GM12878 (cell line): ENCODE results near the gene EPB41. TPM values are rescaled to one million over a fixed set of nuclear protein-coding genes. Genes with fewer than 3 reads are reported as not detected.

Source experiments
- ATAC-seq: fragments of 200-7000 bp; cut with Tn5 transposase; 3 replicates; pipeline ENCODE4 v1.9.1; 2020; ENCODE audit warnings: mild to moderate bottlenecking, moderate library complexity
- BruUV-seq: library from RNA; stranded (reverse); fragments of 400-500 nt; replicated peaks from 2 replicates; lab custom pipeline; 2021; lab: Mats Ljungman, UMichigan
- CTCF ChIA-PET: fragments of 300-600 bp; sonication (Branson Sonifier 250); formaldehyde crosslinking; extraction: SDS; loops from one replicate; lab custom pipeline; 2021; ENCODE audit warnings: inconsistent platforms; lab: Yijun Ruan, JAX
- POLR2A ChIA-PET: fragments of 350-600 bp; formaldehyde crosslinking; extraction: SDS; loops from one replicate; lab custom pipeline; 2021; ENCODE audit warnings: inconsistent platforms; lab: Charles Lee
- RAD21 ChIA-PET: fragments of 300-600 bp; sonication (Branson Sonifier 250); formaldehyde crosslinking; loops from one replicate; lab custom pipeline; 2023; ENCODE audit warnings: antibody characterized with exemption; ENCODE audit not compliant: unreplicated experiment; lab: Charles Lee
- SMC1A ChIA-PET: fragments of 300-600 bp; sonication (Branson Sonifier 250); formaldehyde crosslinking; loops from one replicate; lab custom pipeline; 2023; ENCODE audit not compliant: unreplicated experiment, uncharacterized antibody; lab: Charles Lee
- DNase-seq: peaks from one replicate; pipeline ENCODE4 v3.0.0-alpha.2; 2011; ENCODE audit warnings: low read depth, low spot score
- FAIRE-seq: peaks from 3 replicates; lab custom pipeline; 2011; peaks lifted over from hg19 to GRCh38; lab: Jason Lieb, UNC
- H2AFZ ChIP-seq: 2 replicates; pipeline ENCODE4 v1.6.0; 2011; ENCODE audit warnings: low read depth, low read length, control low read depth; ENCODE audit not compliant: control insufficient read depth
- H3K27ac ChIP-seq: 2 replicates; pipeline ENCODE4 v1.5.1; 2011; ENCODE audit warnings: control low read depth; ENCODE audit not compliant: control insufficient read depth, insufficient read depth
- H3K27me3 ChIP-seq, 2 experiments: replicated peaks in 1 of 2; 2 replicates each; pipeline versions ENCODE4 v1.6.0 to v1.6.1; 2011; ENCODE audit warnings: low read length in 1 of 2; ENCODE audit not compliant: control insufficient read depth in 2 of 2, insufficient read depth in 2 of 2
- H3K36me3 ChIP-seq, 2 experiments: 2 replicates each; pipeline ENCODE4 v1.5.1; 2011; ENCODE audit warnings: low read length in 1 of 2; ENCODE audit not compliant: control insufficient read depth in 2 of 2, insufficient read depth in 2 of 2
- H3K4me1 ChIP-seq: 2 replicates; pipeline ENCODE4 v1.6.1; 2011; ENCODE audit warnings: mild to moderate bottlenecking, low read length, moderate library complexity, mixed read lengths; ENCODE audit not compliant: control insufficient read depth, insufficient read depth
- H3K4me2 ChIP-seq: 2 replicates; pipeline ENCODE4 v1.6.0; 2011; ENCODE audit warnings: control low read depth; ENCODE audit not compliant: control insufficient read depth, insufficient read depth
- H3K4me3 ChIP-seq: fragments of 200-600 bp; sonication (generic); 2 replicates; pipeline ENCODE4 v1.5.1; 2016
- H3K79me2 ChIP-seq: 2 replicates; pipeline ENCODE4 v1.6.0; 2011; ENCODE audit warnings: low read length; ENCODE audit not compliant: control insufficient read depth, insufficient read depth
- H3K9ac ChIP-seq: 2 replicates; pipeline ENCODE4 v1.8.0; 2011; ENCODE audit warnings: low read length, control low read depth, mixed read lengths; ENCODE audit not compliant: control insufficient read depth, insufficient read depth
- H3K9me3 ChIP-seq: replicated peaks from 3 replicates; pipeline ENCODE4 v1.5.1; 2011; ENCODE audit warnings: mild to moderate bottlenecking, low read length; ENCODE audit not compliant: control insufficient read depth, insufficient read depth
- H4K20me1 ChIP-seq: 2 replicates; pipeline ENCODE4 v1.6.0; 2011; ENCODE audit not compliant: control insufficient read depth, insufficient read depth
- BACH1 ChIP-seq: fragments of 450-650 bp; IDR thresholded peaks from 2 replicates; pipeline ENCODE4 v1.6.1; 2017; ENCODE audit warnings: mild to moderate bottlenecking, borderline replicate concordance
- BHLHE40 ChIP-seq, 2 experiments: fragments of 450-650 bp in 1 of 2; IDR thresholded peaks; 2 replicates each; pipeline ENCODE4 v1.6.1; 2011 to 2017; ENCODE audit warnings: low read depth in 2 of 2, borderline replicate concordance in 1 of 2, improper control_type of control experiment in 1 of 2, low read length in 1 of 2, mild to moderate bottlenecking in 1 of 2
- CUX1 ChIP-seq: IDR thresholded peaks from 2 replicates; pipeline ENCODE4 v1.6.1; 2012; ENCODE audit warnings: improper control_type of control experiment, low read depth, low read length; ENCODE audit not compliant: insufficient replicate concordance
- E4F1 ChIP-seq: fragments of 450-650 bp; IDR thresholded peaks from 2 replicates; pipeline ENCODE4 v1.6.1; 2018; ENCODE audit warnings: borderline replicate concordance, mild to moderate bottlenecking; ENCODE audit not compliant: partially characterized antibody
- ETV6 ChIP-seq, 2 experiments: fragments of 450-650 bp in 1 of 2; IDR thresholded peaks in 1 of 2; conservative IDR thresholded peaks in 1 of 2; 2 replicates each; pipeline ENCODE4 v1.6.1; 2014; ENCODE audit warnings: antibody characterized with exemption in 1 of 2, borderline replicate concordance in 1 of 2, low read depth in 1 of 2, mild to moderate bottlenecking in 1 of 2, moderate library complexity in 1 of 2
- FOS ChIP-seq: IDR thresholded peaks from 3 replicates; pipeline ENCODE4 v1.6.1; 2011; ENCODE audit warnings: borderline replicate concordance; ENCODE audit not compliant: insufficient read length; ENCODE audit errors: extremely low read depth
- JUNB ChIP-seq: IDR thresholded peaks from 2 replicates; pipeline ENCODE4 v1.6.1; 2016; ENCODE audit warnings: antibody characterized with exemption, mild to moderate bottlenecking
- KLF5 ChIP-seq: fragments of 450-650 bp; IDR thresholded peaks from 2 replicates; pipeline ENCODE4 v1.6.1; 2014; ENCODE audit warnings: mild to moderate bottlenecking; ENCODE audit not compliant: partially characterized antibody
- MTA3 ChIP-seq: IDR thresholded peaks from 2 replicates; pipeline ENCODE4 v1.6.1; 2012; ENCODE audit warnings: low read length, inconsistent platforms, borderline replicate concordance
- PML ChIP-seq: IDR thresholded peaks from 2 replicates; pipeline ENCODE4 v1.6.1; 2012; ENCODE audit warnings: low read length, inconsistent platforms
- RAD21 ChIP-seq: IDR thresholded peaks from 2 replicates; pipeline ENCODE4 v1.6.1; 2011; ENCODE audit warnings: mild to moderate bottlenecking, low read depth, low read length, moderate library complexity; ENCODE audit not compliant: insufficient read depth
- STAT1 ChIP-seq: fragments of 450-650 bp; conservative IDR thresholded peaks from 2 replicates; pipeline ENCODE4 v1.6.1; 2014; ENCODE audit warnings: antibody characterized with exemption, mild to moderate bottlenecking
- STAT3 ChIP-seq: IDR thresholded peaks from 2 replicates; pipeline ENCODE4 v1.6.1; 2011; ENCODE audit warnings: low read depth, low read length, improper control_type of control experiment
- WGBS: methylation state at CpG from one replicate; pipeline ENCODE4 v1.1.6; 2016; ENCODE audit warnings: low lambda C conversion rate; ENCODE audit not compliant: insufficient replicate concordance, insufficient coverage; ENCODE audit errors: missing lambda C conversion rate; 5-methylcytosine and 5-hydroxymethylcytosine counted together
- in situ Hi-C: fragments of 300-500 bp; cut with MboI; formaldehyde crosslinking; loops from 9 replicates; pipeline ENCODE4 v1.14.3; 2018; ENCODE audit warnings: mixed read lengths
- intact Hi-C: fragments of 100-400 bp; cut with micrococcal nuclease; formaldehyde crosslinking; loops from one replicate; pipeline ENCODE4 v1.14.2; 2022; ENCODE audit not compliant: unreplicated experiment
- polyA plus RNA-seq, 11 experiments: library from polyadenylated mRNA; depleted of rRNA in 4 of 11; unstranded in 6 of 11; stranded (reverse) in 5 of 11; fragments of >200 nt; fragmentation: Nextera tagmentation in 4 of 11; fragmentation: Illumina TruSeq in 1 of 11; extraction: Ambion mirVana in 4 of 11; extraction: Trizol in 1 of 11; gene quantifications; 1 replicate in 1 of 11; 2 replicates in 10 of 11; pipeline versions ENCODE4 v1.2.1 to v1.2.3, GENCODE V29; 2011 to 2016; ENCODE audit warnings: inconsistent platforms in 2 of 11, missing spikeins in 2 of 11, low read depth in 1 of 11
- total RNA-seq, 4 experiments: library from RNA; depleted of rRNA in 3 of 4; stranded (reverse); fragments of >200 nt in 3 of 4; fragmentation: Illumina TruSeq in 1 of 4; extraction: Trizol in 1 of 4; gene quantifications; 2 replicates each; pipeline versions ENCODE4 v1.2.1 to v1.2.3, GENCODE V29; 2013 to 2021
- TF ChIP-seq, protein P1 (sequence below): fragments of 450-650 bp; IDR thresholded peaks from 2 replicates; pipeline ENCODE4 v1.6.1; 2016; ENCODE audit warnings: mild to moderate bottlenecking

EPB41 gene
- total and polyA plus RNA-seq, 10 of the 15 experiments (the other 5 are each of a cell fraction or from before 2014, with no cell fraction given) = 1.1 to 77.6 (median 58.8) TPM

GRCh38 chr1:29157269-29157601 lies 242.9 kb downstream of the EPB41 start (continued):
- TF ChIP-seq BACH1 (no peak), BHLHE40 (IDR thresholded peaks at IDR 0.05; ENCODE audit: borderline replicate concordance in 1 of 2, low read depth in 2 of 2, low read length in 1 of 2) (no peak), KLF5 (no peak)

DNA sequence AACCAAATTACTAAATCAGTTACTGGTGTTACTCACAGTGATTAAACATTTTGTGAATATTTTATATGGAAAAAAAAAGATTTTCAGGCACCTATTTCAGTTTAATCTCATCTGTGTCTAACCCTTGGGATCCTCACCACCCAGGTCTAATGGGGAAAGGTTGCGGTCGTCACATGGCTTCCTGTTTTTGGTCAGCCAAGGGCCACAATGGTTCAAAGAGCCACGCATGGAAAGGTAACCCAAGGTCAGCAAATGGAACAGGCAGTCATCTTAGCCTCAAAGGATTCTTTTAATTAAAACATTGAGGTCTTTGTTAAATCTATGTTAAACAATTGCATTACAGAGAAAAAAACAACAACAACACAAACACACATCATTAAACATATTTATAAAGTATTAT lies 245.4 kb downstream of the EPB41 start:
- ChIA-PET CTCF (interaction anchor here (1.1 to 1.6 kb wide), 2 partner anchors 38 to 43 kb away, joined by 3 read pairs; no protein-coding TSS in a partner anchor), RAD21 (interaction anchor here (1.3 kb wide), 1 partner anchor 43 kb away, joined by 4 read pairs; no protein-coding TSS in a partner anchor), SMC1A (interaction anchor here (0.7 to 2.7 kb wide), 2 partner anchors 11 to 73 kb away, joined by 4 to 11 read pairs; no protein-coding TSS in a partner anchor), POLR2A (no interaction called here)
- Histone ChIP-seq H3K4me1 (no peaks in the 10 kb centered on the region), H3K9me3 (no peaks in the 10 kb centered on the region), H3K27me3 (no peaks in the 10 kb centered on the region), H3K36me3 (peaks cover 13 to 43% of the 10 kb centered on the region in 2 experiments), H3K79me2 (peaks cover 25% of the 10 kb centered on the region), H3K4me3 (no peak overlapping the region), H3K9ac (no peak overlapping the region), H4K20me1 (0 out of 2 replicates have a peak, but pooled peaks cover 2% of the 10 kb centered on the region), H3K4me2 (no peak overlapping the region), H2AFZ (no peak overlapping the region), H3K27ac (no peak overlapping the region)
- WGBS = 82% methylated on average over 3 of the region's 3 CpGs
- no peak for FAIRE-seq
- no peak for ATAC-seq
- BruUV-seq = no TSS peak
- no peak for DNase-seq
- in situ Hi-C loops = no loop called here
- intact Hi-C loops = no loop called here
- TF ChIP-seq ETV6 (conservative IDR thresholded peaks at IDR 0.05 in 1 of 2, IDR thresholded peaks at IDR 0.05 in 1 of 2; ENCODE audit: borderline replicate concordance in 1 of 2, low read depth in 1 of 2) (no peak), MTA3 (no peak), CUX1 (no peak), E4F1 (no peak), RAD21 (no peak), JUNB (no peak), STAT1 (no peak), STAT3 (no peak), PML (no peak), FOS (no peak)
- TF ChIP-seq, protein P1, sequence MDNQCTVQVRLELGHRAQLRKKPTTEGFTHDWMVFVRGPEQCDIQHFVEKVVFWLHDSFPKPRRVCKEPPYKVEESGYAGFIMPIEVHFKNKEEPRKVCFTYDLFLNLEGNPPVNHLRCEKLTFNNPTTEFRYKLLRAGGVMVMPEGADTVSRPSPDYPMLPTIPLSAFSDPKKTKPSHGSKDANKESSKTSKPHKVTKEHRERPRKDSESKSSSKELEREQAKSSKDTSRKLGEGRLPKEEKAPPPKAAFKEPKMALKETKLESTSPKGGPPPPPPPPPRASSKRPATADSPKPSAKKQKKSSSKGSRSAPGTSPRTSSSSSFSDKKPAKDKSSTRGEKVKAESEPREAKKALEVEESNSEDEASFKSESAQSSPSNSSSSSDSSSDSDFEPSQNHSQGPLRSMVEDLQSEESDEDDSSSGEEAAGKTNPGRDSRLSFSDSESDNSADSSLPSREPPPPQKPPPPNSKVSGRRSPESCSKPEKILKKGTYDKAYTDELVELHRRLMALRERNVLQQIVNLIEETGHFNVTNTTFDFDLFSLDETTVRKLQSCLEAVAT = no peak
